ENCODE measurements around the gene CTSG. TPM values are rescaled to one million over a fixed set of nuclear protein-coding genes. Genes with fewer than 3 reads are reported as not detected.

CTSG gene
- total and polyA plus RNA-seq, 10 of the 15 experiments (the other 5 are each of a cell fraction or from before 2014, with no cell fraction given), result not detected

GRCh38 chr14:24609655-24610344, 33.8 kb upstream of the CTSG start, which contains the start of gene GZMH:
Gene GZMH (minus strand): TSS chr14:24609685. CDS start chr14:24609613, 72 bp downstream.
- intact Hi-C loops (cut with micrococcal nuclease; ENCODE audit: unreplicated experiment), result loop anchor here (10.0 kb wide), 1 partner anchor 125 kb away; no protein-coding TSS in a partner anchor
- no TSS peak for BruUV-seq (replicated peaks)
- H3K4me2 ChIP-seq (ENCODE audit: control insufficient read depth, insufficient read depth), result no peak within 1 kb of the TSS
- no peak for TF ChIP-seq NR2C1 (IDR thresholded peaks at IDR 0.05)
- TF ChIP-seq PAX5 (IDR thresholded peaks at IDR 0.05; ENCODE audit: borderline replicate concordance, low read depth, low read length), result no peak
- no peak for TF ChIP-seq BACH1 (IDR thresholded peaks at IDR 0.05; ENCODE audit: borderline replicate concordance)
- no peak for TF ChIP-seq FOXM1 (IDR thresholded peaks at IDR 0.05; ENCODE audit: low read depth, low read length)
- no peak for TF ChIP-seq SUZ12 (IDR thresholded peaks at IDR 0.05; ENCODE audit: unreplicated experiment)
- no peak for TF ChIP-seq IKZF1 (conservative IDR thresholded peaks at IDR 0.05)
- TF ChIP-seq RELA (IDR thresholded peaks at IDR 0.05; ENCODE audit: borderline replicate concordance, partially characterized antibody), result no peak
- no peak for TF ChIP-seq SPI1 (IDR thresholded peaks at IDR 0.05; ENCODE audit: borderline replicate concordance, insufficient read depth, low read depth, low read length)
- TF ChIP-seq RAD51 (IDR thresholded peaks at IDR 0.05), result no peak
- no peak for TF ChIP-seq POLR2AphosphoS5 (IDR thresholded peaks at IDR 0.05; ENCODE audit: low read length)
- no peak for TF ChIP-seq CREM (IDR thresholded peaks at IDR 0.05; ENCODE audit: low read depth)
- no peak for TF ChIP-seq YBX1 (IDR thresholded peaks at IDR 0.05)
- TF ChIP-seq ATF2 (IDR thresholded peaks at IDR 0.05; ENCODE audit: low read length), result no peak
- SMC1A ChIA-PET (ENCODE audit: uncharacterized antibody, unreplicated experiment), result interaction anchor here (1.1 to 2.4 kb wide), 3 partner anchors 53 to 101 kb away, joined by 3 to 15 read pairs (median 5); no protein-coding TSS in a partner anchor
- in situ Hi-C loops (cut with MboI), result loop anchor here (5.0 kb wide), 1 partner anchor 68 kb away; no protein-coding TSS in a partner anchor
- no peaks in the 10 kb centered on the region for H4K20me1 ChIP-seq (ENCODE audit: control insufficient read depth, insufficient read depth)
- no peaks in the 10 kb centered on the region for H3K36me3 ChIP-seq (ENCODE audit: control insufficient read depth in 2 of 2, insufficient read depth in 2 of 2, low read length in 1 of 2)
- no peaks in the 10 kb centered on the region for H3K79me2 ChIP-seq (ENCODE audit: control insufficient read depth, insufficient read depth, low read length)
- H3K4me3 ChIP-seq, result no peak within 1 kb of the TSS
- no peak within 1 kb of the TSS for H3K9ac ChIP-seq (ENCODE audit: control insufficient read depth, insufficient read depth, low read length)
- no peak within 1 kb of the TSS for H3K27ac ChIP-seq (ENCODE audit: control insufficient read depth, insufficient read depth)
- no peaks in the 10 kb centered on the region for H3K27me3 ChIP-seq (replicated peaks in 1 of 2; ENCODE audit: control insufficient read depth in 2 of 2, insufficient read depth in 2 of 2, low read length in 1 of 2)
- no peak for DNase-seq (ENCODE audit: low read depth, low spot score)
- FAIRE-seq, result no peak
- peak; percentile 47 for ATAC-seq
- H2AFZ ChIP-seq (ENCODE audit: control insufficient read depth, low read depth, low read length), result no peak within 1 kb of the TSS
- H3K4me1 ChIP-seq (ENCODE audit: control insufficient read depth, insufficient read depth, low read length), result peaks cover 27% of the 10 kb centered on the region
- WGBS (ENCODE audit: insufficient coverage, insufficient replicate concordance, low lambda C conversion rate, missing lambda C conversion rate), result 71% methylated on average over 2 of the region's 2 CpGs
- POLR2A ChIA-PET, result no interaction called here
- CTCF ChIA-PET, result interaction anchor here (1.0 to 5.0 kb wide), 9 partner anchors 10 to 100 kb away, joined by 3 to 41 read pairs (median 4); no protein-coding TSS in a partner anchor
- no peaks in the 10 kb centered on the region for H3K9me3 ChIP-seq (replicated peaks; ENCODE audit: control insufficient read depth, insufficient read depth, low read length)
- RAD21 ChIA-PET (ENCODE audit: unreplicated experiment), result interaction anchor here (1.6 kb wide), 1 partner anchor 68 kb away, joined by 3 read pairs; no protein-coding TSS in a partner anchor
